Limb (tissue), 2 donors: ENCODE measurements around the gene RAD51B.

ENCODE experiments used
- DNase-seq, 2 donors: peaks; one replicate each; pipeline ENCODE4 v3.0.0-alpha.2; 2016; ENCODE audit errors: extremely low spot score in 2 of 2

Gene RAD51B

DNA sequence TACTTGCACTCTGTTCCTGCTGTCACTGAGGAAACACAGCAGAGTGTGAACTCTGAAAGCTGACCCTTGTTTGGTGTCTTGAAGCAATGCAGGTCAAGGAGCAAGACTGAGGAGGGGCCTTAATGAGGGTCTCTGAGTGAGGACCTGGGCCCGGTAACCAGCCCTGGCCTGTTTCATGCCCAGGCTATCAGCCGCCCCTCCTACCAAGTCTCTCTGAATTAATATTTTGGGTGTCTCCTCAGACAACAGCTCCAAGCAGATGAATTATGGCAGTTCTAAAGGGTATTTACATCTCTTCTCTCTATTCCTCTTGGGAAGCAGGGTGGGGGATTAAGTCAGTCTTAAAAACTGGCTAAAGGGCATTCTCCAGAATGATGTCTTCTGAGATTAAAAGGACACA, 578.8 kb downstream of the RAD51B start:
- no peak for DNase-seq

DNA sequence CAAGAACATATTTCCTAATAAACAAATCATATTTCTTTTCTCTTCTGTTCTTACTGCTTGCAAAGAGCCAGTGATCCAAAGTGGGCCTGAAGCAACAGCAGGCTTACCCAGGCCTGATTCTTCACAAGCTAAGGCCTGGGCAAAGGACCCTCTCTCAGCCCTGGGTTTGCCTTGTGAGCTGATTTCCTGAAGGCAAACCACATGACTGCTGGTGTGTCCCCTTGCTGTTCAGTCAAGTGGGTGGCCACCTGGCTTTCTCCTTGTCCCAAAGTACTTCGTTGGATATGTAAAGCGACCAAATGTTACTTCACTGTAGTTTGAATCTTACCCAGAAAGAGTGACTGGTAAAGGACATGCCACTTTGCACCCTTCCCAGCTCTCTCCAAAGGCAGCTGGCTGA, 580.4 kb downstream of the RAD51B start:
- DNase-seq, result no peak

DNA sequence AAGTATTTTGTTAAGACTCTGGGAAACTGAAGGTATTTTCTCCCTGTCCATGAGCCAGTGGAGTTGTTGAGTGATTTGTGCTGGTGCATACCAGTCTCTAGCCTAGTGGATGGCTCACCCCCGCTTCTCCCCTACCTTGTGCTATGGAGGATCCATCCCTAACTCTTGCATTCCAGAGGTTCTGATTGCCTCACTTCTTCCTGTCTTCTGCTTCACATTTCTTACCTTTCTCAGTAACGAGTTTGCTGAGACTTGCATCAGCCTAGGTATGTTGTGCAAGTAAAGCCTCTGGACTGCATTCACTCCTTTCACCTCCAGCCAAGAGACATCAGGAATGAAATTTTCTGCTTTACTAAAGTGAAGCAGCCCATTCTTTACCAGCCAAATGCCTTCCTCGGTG, 581.7 kb downstream of the RAD51B start:
- no peak for DNase-seq

DNA sequence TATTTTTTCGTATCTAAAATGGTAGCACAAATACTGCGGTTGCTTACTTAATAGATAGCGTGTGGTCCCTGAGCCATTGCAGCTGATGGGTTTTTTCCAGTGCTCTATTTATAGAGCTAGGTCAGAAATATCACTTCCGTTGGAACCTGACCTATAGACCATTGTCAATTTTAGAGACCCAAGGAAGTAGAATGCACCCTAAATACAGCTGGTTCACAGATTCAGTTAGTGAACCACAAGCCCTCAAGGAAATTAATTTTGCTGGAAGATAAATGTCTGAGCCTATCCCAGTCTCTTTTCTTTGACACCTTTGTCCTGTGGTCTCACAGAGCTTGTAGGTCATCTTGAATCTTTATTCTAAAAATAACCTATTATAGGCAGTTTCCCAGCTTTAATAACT, 582.3 kb downstream of the RAD51B start:
- DNase-seq, result no peak

DNA sequence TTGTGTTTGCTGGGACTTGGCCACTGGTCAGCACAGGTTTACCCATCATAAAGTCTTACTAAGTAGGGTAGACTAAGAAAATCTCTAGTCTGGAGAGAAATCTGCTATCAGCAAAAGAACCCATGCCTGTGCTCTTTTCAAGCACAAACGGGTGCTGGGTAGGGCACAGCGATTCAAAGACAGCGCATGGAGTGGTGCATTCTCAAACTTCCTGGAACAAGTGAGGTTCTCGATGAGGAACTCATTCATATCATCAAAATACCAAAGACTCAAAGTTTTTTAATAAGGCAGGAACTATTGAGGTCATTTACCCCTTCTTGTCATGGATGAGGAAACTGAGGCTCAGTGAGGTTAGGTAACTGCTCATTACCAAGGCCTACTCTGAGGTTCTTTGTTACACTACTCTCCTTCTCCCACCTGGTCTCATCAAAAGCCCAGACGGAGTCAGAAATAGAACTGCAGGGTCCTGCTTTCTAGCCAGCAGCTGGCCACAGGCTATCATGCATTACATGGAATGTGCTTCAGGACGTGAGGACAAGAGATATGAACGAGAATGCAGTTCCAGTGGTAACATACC, 583.0 kb downstream of the RAD51B start:
- DNase-seq, result no peak

DNA sequence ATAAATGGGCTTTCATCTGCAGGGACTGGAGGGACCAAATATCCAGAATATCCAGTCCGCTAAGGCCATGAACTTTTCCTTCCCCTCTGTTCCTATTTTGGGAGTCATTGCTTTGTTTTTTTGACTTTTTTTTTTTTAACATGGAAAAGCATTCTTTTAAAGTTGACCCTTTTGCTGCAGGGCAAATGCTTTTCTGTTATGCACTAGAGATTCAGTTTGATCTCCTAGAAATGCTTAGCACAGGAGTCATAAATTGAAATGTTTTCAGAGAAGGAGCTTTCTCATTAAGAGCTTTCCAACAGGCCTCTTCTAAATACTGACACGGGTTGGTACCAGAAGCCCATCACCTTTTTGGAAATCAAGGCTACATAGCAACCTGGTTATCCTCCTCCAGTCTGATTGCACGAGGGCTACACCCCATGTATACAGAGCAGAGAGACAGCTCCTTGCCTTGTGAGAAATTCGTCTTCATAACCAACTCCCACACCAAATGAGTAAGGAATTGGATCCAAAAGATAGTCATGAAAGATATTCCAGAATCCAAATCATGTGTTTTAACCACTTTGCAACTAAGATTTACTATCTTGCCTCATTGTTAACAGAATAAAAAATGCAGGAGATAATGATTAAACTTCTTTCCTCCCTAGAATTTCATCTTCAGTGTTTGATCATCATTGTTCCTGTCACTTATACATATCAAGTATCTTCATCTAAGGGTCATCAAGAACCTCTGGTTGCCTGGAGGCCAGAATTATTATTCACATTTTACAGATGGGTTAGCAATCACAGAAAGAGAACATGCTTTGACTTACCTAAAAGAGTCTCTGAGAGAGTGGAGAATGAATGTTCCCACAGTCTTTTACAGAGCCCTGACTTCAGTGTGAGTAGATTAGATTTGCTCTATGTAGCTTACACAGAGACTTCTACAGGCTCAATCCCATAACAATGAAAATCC, 583.9 kb downstream of the RAD51B start:
- DNase-seq, result no peak

DNA sequence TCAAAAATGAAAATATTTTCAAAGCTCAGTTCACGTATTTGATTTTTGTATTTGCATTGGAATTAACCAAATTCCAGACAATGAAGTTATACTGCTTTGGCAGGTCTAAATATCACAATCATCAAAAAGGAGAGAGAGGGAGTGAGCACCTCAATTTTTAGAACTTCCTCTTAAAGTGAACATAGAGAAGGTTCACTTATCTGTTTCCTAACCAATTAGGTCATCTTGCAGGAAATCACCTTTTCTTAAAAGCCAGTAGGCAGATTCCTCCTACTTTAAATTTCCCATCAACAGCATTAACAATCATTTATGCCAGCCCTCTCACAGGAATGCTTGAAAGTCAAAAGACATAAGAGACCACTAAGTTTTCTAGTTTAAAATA, 584.6 kb downstream of the RAD51B start:
- no peak for DNase-seq

DNA sequence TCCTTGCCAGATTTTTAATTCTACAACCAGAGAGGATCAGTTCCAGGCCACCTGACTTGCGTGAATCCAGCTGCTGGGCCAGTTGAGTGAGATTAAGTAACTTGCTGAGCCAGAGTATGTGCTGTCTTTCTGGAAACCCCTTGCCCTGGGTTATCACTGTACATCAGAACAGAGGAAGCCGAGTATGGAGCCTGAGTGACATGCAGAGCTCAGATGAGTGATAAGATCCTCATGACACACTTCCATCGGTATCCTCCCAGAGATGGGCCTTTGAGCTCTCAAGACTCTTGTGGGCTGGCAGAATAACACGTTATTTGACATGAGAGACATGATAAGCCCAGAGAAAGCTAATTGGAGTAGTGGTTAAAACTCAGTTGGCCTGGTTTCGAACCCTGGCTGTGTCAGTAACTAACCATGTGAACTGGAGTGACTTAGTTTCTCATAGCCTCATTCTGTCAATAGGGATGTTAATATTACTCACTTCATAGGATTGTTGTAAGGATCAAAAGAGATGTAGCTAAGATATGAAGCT, 585.1 kb downstream of the RAD51B start:
- no peak for DNase-seq

DNA sequence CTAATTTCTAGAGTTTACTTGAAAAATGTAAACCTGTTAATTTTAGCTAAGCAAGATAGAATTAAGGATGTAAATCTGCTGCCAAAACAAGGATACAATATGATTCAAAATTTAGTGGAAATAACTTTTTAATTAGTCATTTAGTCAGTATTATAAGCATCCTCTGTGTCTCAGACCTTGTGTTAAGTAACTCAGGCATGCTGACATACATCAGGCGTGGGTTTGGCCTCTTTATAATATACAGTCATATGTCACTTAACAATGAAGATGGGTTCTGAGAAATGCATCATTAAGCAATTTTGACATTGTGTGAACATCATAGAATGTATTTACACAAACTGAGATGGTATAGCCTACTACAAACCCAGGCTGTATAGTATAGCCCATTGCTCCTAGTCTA, 586.4 kb downstream of the RAD51B start:
- no peak for DNase-seq

DNA sequence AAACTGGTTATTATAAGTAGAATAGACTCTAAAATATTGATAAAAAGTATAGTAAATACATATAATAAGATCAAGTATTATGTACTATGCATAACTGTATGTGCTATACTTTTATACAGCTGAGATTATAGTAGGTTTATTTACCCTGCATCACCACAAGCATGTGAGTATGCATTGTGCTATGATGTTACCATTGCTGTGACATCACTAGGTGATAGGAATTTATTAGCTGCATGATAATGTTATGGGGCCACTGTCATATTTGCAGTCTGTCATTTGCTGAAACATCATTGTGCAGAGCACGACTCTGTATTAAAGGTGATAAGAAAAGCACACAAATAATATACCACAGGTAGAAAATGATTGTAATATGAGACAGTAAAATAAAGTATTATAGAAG, 587.7 kb downstream of the RAD51B start:
- DNase-seq, result no peak

DNA sequence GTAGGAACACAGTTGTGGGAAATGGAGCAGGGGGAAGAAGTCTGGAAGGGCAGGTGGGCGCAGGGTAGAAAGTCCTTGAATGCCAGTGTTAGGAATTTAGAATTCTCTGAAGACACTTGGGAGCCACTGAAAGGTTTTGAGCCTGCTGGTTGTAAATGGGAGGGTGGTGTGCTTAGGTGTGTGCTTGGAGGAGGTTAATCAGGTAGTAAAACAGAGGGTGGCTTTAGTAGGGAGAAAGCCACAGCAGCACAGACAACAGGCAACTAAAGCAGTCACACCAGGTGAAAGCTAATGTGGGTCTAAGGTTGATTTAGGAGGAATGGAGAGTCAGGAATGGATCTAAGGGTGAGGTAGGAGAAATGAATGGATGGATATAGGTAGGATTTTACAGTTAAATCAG, 588.2 kb downstream of the RAD51B start:
- no peak for DNase-seq

DNA sequence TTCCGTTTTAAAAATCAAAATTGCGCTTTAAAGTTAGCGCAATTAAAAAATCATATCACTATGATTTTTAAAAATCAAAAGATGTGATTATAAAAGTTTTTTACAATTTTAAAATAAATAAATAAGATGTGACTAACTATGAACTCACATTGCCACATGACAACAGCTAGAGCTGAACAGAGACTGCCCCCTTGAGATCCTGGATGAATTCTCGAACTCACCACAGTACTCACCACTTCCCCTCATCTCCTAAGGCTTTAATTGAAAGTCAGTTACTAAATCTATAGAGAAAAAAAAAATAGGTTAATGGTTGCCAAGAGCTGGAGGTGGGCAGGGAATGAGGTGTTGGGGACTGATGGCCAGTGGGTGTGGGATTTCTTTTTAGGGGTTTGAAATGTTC, 589.1 kb downstream of the RAD51B start:
- no peak for DNase-seq

DNA sequence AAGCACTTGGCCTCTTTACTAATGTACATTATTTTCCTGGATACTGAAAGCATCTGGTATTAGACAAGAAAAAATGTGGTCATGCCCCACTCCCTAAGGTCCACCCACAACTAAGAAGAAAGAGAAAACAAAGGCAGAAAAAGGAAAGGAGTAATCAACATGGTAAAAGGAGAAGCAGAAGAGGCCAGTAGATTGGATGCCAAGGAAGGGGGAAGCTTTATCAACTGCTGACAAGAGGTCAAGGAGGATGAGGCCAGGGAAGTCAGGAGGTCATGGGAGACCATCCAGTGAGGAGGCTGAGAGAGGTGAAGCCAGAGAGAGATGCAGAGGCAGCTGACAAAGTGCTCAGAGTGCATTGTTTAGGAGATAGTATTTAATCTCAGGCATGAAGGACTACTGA, 589.8 kb downstream of the RAD51B start:
- no peak for DNase-seq

DNA sequence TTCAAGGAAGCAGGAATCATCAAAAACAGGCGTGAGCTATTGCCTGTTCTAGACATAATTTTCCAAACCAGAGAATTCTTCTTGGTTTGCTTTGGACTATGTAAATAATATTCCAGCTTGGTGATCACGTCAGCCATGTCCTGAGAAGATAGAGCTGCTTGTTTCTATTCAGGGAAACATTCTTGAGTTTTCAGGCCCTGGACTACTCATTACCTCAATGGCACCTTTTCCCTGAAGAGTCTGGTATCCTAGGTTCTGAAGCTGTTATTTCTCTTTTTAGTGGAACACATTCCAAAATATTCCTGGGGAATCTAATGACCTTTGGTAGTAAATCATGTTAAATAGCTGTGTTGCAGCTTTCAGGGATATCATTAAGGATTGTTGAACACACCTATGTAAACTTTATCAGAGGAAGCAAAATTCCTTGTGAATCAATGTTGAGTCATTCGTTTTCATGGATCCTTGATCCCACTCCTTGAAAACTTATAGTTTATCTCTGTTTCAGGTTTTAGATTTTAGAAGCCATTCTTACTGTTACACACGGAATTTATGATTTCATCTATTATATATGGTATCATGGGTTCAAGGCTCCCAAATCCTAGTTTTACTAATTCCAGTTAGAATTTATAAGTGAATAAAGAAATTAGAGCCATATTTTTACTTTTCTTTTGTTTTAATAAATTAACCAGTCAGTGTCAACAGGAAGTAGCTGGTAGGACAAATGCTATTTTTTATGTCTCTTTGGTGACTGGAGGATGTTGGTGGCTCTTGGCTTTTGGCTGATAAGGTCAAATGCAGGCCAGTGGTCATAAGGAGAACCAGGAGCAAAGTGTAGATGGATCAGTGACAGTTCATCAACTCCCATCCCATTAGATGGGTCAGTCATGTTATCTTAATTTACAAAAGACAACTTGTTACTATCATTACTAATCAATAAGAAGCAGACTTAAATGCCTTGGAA, 593.2 kb downstream of the RAD51B start:
- DNase-seq, result no peak

DNA sequence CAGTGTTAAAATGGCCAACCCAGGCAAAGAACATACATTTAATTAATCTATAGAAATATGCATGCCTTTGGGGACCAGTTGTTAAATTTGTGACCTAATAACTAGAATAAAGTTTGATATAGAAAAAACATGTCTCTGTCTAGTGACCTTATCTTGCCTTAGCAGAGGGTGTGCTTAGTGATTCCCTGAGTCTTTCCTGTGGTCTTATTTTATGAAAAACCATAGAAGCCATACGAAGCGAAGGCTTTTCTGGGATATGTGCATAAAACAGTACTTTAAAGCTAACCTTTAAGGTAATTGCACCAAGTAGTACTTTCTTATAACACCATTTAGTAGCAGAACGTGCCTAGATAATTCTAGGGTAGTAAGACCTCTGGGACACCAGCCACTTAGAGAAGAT, 593.9 kb downstream of the RAD51B start:
- DNase-seq, result no peak

DNA sequence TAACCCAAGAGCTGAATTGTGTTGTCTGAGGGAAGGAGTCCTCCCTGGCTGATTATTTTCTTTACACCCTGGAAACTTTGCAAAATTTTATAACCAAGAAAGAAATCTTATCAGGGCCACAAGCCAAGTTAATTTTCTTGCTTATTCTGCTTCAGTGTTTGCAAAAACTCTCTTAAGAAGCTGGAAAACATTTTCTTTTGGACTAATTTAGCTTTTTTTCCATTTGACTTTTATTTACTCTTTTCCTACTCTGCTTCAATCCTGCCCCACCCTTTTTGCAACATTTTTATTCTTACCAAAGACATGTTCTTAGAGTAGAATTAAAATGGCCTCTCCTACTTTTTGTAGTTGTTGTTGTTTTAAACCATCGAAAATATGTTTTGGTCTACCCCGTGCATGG, 594.5 kb downstream of the RAD51B start:
- no peak for DNase-seq

DNA sequence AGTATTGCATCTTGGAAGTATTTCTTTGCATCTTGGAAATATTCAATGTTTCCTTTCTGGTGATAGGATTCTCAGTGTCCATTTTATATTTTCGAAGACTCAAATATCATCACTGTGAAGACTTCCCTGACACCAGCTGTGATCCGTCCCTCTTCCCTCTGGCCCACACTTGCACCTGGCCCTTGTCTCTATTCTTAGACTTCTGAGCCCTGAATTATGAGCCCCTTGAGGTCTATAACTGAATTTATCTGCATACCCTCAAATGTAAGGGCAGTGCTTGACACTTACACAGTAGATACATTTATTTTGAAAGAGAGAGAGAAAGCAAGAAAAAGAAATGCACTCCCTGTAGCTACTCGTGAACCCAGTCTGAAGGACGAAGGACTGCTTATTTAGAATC, 596.6 kb downstream of the RAD51B start:
- no peak for DNase-seq

DNA sequence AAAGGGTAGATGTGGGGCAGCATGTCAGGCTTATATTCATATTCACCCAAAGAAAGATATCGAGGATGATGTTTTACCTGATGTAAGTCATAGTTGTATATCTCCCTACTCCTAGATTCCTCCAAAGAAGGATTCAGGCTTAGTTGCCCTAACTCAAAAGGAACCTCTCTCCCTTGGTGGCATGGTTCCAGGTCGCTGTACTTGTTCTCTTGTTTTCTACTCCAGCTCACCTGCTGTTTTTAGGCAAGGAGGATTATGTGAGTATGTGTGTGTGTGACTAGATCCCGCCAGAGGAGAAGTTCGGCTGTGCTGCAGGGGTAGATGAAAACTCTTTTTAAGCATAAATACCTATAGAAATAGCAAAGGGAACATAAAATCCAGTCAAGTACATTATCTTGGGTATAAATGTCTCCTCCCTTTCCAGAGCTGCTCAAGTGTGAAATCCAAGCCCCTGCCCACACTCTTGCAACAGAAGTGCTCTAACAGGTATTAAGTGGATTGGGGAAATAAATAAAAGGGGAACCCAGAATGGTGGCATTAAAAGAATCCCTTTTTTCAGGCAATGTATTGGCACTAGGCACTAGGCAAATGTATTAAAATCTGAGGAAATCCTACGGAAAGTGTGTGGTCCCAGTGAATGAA, 597.6 kb downstream of the RAD51B start:
- no peak for DNase-seq

DNA sequence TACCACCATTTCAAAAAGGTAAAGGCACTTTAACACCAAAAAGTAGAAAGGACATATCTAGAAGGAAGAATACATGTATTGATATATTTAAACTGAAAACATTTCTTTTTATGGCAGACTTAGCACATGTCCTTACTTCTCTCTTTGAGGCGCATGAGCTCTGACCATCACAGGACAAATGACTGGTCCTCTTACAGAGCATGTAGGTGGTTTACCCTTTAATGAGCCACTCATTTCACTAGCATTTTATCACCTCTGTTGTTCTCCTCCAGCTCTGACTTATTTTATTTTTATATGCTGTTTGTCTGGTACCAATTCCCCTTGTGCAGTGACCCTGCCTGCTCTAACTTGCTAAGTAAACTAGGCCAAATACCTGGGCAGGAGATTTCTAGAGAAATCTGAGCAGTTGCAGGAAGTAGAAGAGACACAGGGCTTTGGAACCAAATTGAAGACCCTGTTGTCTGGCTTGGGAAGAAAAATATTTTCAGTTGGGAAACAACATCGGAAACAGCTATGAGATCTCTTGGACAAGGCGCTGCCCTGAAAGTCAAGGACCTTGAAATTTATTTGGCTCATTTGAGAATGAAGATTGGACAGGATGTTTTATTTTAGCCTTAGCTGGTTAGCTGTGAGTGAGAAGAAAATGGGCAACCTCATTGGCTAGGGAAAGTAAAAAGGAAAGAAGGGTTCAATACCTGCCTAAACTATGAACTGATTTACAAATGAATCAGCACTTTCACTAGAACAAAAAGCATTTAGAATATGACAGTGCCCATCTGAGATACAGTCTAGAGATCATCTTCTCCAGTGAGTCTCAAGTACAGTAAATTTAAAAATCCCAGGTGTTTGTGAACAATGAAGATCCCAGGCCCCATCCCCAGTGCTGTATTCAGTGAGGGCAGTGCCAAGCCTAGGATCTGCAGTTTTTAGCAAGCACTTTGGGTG, 598.9 kb downstream of the RAD51B start:
- no peak for DNase-seq

DNA sequence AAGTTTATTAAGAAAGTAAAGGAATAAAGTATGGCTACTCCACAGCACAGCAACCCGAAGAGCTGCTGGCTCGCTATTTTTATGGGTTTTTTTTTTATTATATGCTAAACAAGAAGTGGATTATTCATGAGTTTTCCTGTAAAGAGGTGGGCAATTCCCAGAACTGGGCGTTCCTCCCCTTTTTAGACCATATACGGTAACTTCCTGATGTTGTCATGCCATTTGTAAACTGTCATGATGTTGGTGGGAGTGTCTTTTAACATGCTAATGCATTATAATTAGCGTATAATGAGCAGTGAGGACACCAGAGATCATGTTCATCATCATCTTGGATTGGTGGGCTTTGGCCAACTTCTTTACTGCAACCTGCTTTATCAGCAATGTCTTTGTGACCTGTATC, 600.8 kb downstream of the RAD51B start:
- no peak for DNase-seq
